HepG2 (cell line): Measurements from ENCODE around the gene TIMM23. TPM values are rescaled to one million over a fixed set of nuclear protein-coding genes. Genes with fewer than 3 reads are reported as not detected.

ENCODE experiments used
- BATF2 ChIP-seq: sonication (generic); formaldehyde crosslinking; IDR thresholded peaks from 2 replicates; pipeline ENCODE4 v1.8.0; 2022; ENCODE audit warnings: mild to moderate bottlenecking, missing genetic modification reagents, moderate library complexity
- BORCS8-MEF2B ChIP-seq: sonication (generic); formaldehyde crosslinking; IDR thresholded peaks from 2 replicates; pipeline ENCODE4 v1.8.0; 2022; ENCODE audit warnings: mild to moderate bottlenecking, missing genetic modification reagents
- GZF1 ChIP-seq: sonication (generic); formaldehyde crosslinking; IDR thresholded peaks from 2 replicates; pipeline ENCODE4 v1.5.1; 2020; ENCODE audit warnings: mild to moderate bottlenecking, missing genetic modification reagents
- HDAC6 ChIP-seq: fragments of 200-600 bp; sonication (generic); IDR thresholded peaks from 2 replicates; pipeline ENCODE4 v1.7.0; 2017; ENCODE audit warnings: mild to moderate bottlenecking, antibody characterized with exemption, low read length, low read depth
- KDM2A ChIP-seq: sonication (generic); formaldehyde crosslinking; IDR thresholded peaks from 2 replicates; pipeline ENCODE4 v1.4.0; 2020; ENCODE audit warnings: low read depth, missing genetic modification reagents, borderline replicate concordance
- REL ChIP-seq: sonication (generic); formaldehyde crosslinking; conservative IDR thresholded peaks from 2 replicates; pipeline ENCODE4 v1.8.0; 2022; ENCODE audit warnings: mild to moderate bottlenecking, missing genetic modification reagents, moderate library complexity
- SAFB2 ChIP-seq: sonication (generic); formaldehyde crosslinking; IDR thresholded peaks from 2 replicates; pipeline ENCODE4 v1.5.1; 2020; ENCODE audit warnings: missing genetic modification reagents, low read depth, mild to moderate bottlenecking, borderline replicate concordance
- STAT6 ChIP-seq: sonication (generic); formaldehyde crosslinking; IDR thresholded peaks from 2 replicates; pipeline ENCODE4 v1.4.0; 2020; ENCODE audit warnings: missing genetic modification reagents, mild to moderate bottlenecking, borderline replicate concordance
- ZNF251 ChIP-seq: sonication (generic); formaldehyde crosslinking; IDR thresholded peaks from 2 replicates; pipeline ENCODE4 v1.9.0; 2021; ENCODE audit warnings: mild to moderate bottlenecking, missing genetic modification reagents
- ZNF337 ChIP-seq: sonication (generic); formaldehyde crosslinking; IDR thresholded peaks from 2 replicates; pipeline ENCODE4 v1.5.1; 2020; ENCODE audit warnings: missing genetic modification reagents, low read depth, mild to moderate bottlenecking, borderline replicate concordance
- ZNF512B ChIP-seq: sonication (generic); formaldehyde crosslinking; IDR thresholded peaks from 2 replicates; pipeline ENCODE4 v1.5.1; 2020; ENCODE audit warnings: missing genetic modification reagents, mild to moderate bottlenecking, borderline replicate concordance
- polyA plus RNA-seq, 8 experiments: library from polyadenylated mRNA; depleted of rRNA in 3 of 8; stranded (reverse) in 7 of 8; unstranded in 1 of 8; fragments of >200 nt; fragmentation: Illumina TruSeq in 4 of 8; extraction: Trizol in 4 of 8; gene quantifications; 2 replicates each; pipeline versions ENCODE4 v1.2.1 to v1.2.3, GENCODE V29; 2011 to 2016; ENCODE audit warnings: low read depth in 4 of 8, missing spikeins in 1 of 8, mixed read lengths in 1 of 8; ENCODE audit not compliant: insufficient read depth in 1 of 8
- total RNA-seq, 5 experiments: library from RNA; depleted of rRNA; stranded (reverse); fragments of >200 nt; fragmentation: Illumina TruSeq; extraction: Trizol; gene quantifications; 2 replicates each; pipeline ENCODE4 v1.2.3, GENCODE V29; 2016; ENCODE audit warnings: low read depth in 1 of 5
- TF ChIP-seq, protein P1 (sequence below): sonication (generic); formaldehyde crosslinking; IDR thresholded peaks from 2 replicates; pipeline ENCODE4 v1.5.1; 2020; ENCODE audit warnings: mild to moderate bottlenecking, missing genetic modification reagents, moderate library complexity

Gene TIMM23
- total and polyA plus RNA-seq, 2 of the 13 experiments (the other 11 are each of a cell fraction or from before 2014, with no cell fraction given), result 80.2 to 98.6 TPM

GRCh38 chr10:46022978-46023702 lies 50.9 kb downstream of the TIMM23 start (continued):
- no peak for TF ChIP-seq STAT6 (CRISPR knock-in tag)
- TF ChIP-seq ZNF512B (CRISPR knock-in tag), result peak; percentile 95; the same call in 1 of the 2 replicates
- TF ChIP-seq, protein P1, sequence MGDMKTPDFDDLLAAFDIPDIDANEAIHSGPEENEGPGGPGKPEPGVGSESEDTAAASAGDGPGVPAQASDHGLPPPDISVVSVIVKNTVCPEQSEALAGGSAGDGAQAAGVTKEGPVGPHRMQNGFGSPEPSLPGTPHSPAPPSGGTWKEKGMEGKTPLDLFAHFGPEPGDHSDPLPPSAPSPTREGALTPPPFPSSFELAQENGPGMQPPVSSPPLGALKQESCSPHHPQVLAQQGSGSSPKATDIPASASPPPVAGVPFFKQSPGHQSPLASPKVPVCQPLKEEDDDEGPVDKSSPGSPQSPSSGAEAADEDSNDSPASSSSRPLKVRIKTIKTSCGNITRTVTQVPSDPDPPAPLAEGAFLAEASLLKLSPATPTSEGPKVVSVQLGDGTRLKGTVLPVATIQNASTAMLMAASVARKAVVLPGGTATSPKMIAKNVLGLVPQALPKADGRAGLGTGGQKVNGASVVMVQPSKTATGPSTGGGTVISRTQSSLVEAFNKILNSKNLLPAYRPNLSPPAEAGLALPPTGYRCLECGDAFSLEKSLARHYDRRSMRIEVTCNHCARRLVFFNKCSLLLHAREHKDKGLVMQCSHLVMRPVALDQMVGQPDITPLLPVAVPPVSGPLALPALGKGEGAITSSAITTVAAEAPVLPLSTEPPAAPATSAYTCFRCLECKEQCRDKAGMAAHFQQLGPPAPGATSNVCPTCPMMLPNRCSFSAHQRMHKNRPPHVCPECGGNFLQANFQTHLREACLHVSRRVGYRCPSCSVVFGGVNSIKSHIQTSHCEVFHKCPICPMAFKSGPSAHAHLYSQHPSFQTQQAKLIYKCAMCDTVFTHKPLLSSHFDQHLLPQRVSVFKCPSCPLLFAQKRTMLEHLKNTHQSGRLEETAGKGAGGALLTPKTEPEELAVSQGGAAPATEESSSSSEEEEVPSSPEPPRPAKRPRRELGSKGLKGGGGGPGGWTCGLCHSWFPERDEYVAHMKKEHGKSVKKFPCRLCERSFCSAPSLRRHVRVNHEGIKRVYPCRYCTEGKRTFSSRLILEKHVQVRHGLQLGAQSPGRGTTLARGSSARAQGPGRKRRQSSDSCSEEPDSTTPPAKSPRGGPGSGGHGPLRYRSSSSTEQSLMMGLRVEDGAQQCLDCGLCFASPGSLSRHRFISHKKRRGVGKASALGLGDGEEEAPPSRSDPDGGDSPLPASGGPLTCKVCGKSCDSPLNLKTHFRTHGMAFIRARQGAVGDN (CRISPR knock-in tag), result peak; percentile 94
- TF ChIP-seq ZNF337 (CRISPR knock-in tag), result peak; percentile 54; the same call in 1 of the 2 replicates
- TF ChIP-seq BORCS8-MEF2B, result peak; percentile 85
- TF ChIP-seq ZNF251 (CRISPR knock-in tag), result no peak
- no peak; the same call in 1 of the 2 replicates for TF ChIP-seq BATF2
- TF ChIP-seq KDM2A (CRISPR knock-in tag), result peak; percentile 93
- TF ChIP-seq REL (CRISPR knock-in tag), result peak; percentile 60; the same call in 1 of the 2 replicates
- no peak for TF ChIP-seq HDAC6
- TF ChIP-seq GZF1, result peak; percentile 88
- peak; percentile 88; the same call in 1 of the 2 replicates for TF ChIP-seq SAFB2 (CRISPR knock-in tag)
